GM12872 (cell line): ENCODE data around the gene GRIK3.

Experiments
- CTCF ChIP-seq: IDR thresholded peaks from 3 replicates; pipeline ENCODE4 v1.5.1; 2011; ENCODE audit warnings: low read depth, mild to moderate bottlenecking, low read length, moderate library complexity; ENCODE audit not compliant: insufficient read depth

The GRIK3 gene

DNA sequence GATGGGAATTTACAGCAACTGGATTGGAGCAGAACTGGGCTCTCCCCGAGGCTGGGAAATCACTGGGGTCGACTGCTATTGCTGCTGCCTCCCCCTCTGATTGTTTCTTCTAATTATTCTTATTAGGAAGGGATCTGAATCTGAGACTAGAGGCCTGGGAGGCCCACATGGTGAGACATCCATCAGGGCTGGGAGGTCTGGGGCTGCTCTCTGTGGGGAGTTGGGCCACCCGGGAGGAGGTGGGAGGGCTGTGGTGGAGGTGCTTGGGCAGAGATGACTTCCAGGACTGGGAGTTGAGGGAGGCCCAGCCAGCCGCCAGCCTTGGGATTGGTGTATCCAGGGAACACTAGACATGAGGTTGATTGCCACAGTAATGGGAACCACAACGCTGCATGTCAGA is 247.9 kb downstream of the GRIK3 start:
- no peak for TF ChIP-seq CTCF

- no peak for TF ChIP-seq CTCF
Measured at GRCh38 chr1:36784147-36784859, 250.0 kb downstream of the GRIK3 start.

DNA sequence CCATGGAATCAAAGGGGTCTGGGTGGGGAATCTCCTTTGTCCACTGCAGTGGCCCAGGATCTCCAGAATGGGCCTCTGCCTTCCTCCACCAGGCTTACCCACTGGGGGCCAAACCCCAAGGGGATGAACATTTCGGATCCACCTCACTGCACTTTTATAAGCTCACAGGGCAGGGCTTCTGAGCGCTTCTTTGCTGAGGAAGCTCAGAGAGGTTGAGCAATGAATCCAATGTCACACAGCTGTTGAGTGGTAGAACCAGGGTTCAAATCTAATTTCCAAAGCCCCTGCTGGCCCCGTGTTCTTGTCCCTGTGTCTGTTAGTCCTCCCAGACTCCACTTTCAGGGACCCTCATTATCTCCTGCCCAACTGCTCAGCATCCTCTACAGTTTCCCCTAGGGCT is 250.8 kb downstream of the GRIK3 start:
- no peak for TF ChIP-seq CTCF

GRCh38 chr1:36782785-36783184 is 251.5 kb downstream of the GRIK3 start:
- TF ChIP-seq CTCF: no peak

DNA sequence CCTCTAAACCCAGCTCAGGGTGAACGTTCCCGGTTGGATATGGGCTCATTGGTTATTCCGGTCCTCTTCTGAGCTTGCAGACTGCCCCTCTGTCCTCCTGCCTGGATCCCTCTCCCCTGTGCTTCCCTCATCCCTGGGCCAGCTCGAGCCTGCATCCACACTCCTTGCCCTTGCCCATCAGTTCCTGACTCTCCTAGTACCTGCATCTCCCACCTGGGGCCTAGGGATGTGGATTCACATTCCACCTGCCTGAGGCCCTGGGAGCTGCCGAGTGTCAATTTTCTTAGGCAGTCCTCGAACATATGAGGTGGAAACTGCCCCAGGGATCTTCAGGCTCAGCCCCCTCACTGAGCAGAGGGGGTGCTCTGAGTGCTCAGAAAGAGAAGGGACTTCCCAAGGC is 252.2 kb downstream of the GRIK3 start:
- no peak for TF ChIP-seq CTCF

GRCh38 chr1:36781098-36781497 is 253.2 kb downstream of the GRIK3 start:
- no peak for TF ChIP-seq CTCF

DNA sequence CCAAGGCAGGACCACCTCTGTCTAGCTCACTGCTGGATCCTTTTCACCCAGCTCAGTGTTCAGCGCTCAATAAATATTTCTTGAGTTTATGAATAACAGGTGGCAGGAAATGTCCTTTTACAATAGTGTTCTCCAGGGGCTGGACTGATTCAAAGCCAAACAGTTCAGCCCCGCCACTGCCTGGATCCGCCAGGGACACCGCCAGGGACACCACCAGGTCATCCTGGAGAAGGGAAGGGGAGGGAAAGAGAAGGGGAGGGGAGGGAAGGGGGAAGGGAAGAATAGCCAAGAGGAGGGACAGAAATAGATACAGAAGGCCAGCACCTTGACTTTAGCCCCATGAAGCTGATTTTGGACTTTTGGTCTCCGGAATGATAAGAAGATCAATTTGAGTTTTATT is 255.6 kb downstream of the GRIK3 start:
- no peak for TF ChIP-seq CTCF
